Thoracic aorta (tissue), 2 donors: ENCODE data around the gene BPIFB4. TPM values are rescaled to one million over a fixed set of nuclear protein-coding genes. Genes with fewer than 3 reads are reported as not detected.

Source experiments
- ATAC-seq: fragments of 150-250 bp; one replicate; pipeline ENCODE4 v1.8.0; 2017; ENCODE audit warnings: low read depth; ENCODE audit not compliant: insufficient number of reproducible peaks, low FRiP score
- DNase-seq: peaks from one replicate; pipeline ENCODE4 v3.0.0-alpha.2; 2020; ENCODE audit warnings: low spot score
- H3K27ac ChIP-seq, 2 donors: fragments of 200-600 bp; sonication (generic); 1 replicate in 1 of 2; 2 replicates in 1 of 2; pipeline ENCODE4 v1.5.1; 2016; ENCODE audit warnings: mild to moderate bottlenecking in 2 of 2, moderate library complexity in 2 of 2
- H3K27me3 ChIP-seq: fragments of 200-600 bp; sonication (generic); replicated peaks from 2 replicates; pipeline ENCODE4 v1.6.0; 2016; ENCODE audit warnings: mild to moderate bottlenecking; ENCODE audit not compliant: insufficient read depth
- H3K36me3 ChIP-seq: fragments of 200-600 bp; sonication (generic); one replicate; pipeline ENCODE4 v1.5.1; 2016
- H3K4me1 ChIP-seq, 2 donors: fragments of 200-600 bp; sonication (generic); 1 replicate in 1 of 2; 2 replicates in 1 of 2; pipeline versions ENCODE4 v1.5.1 to v1.6.0; 2016; ENCODE audit warnings: low read depth in 2 of 2, mild to moderate bottlenecking in 1 of 2; ENCODE audit not compliant: control insufficient read depth in 1 of 2
- H3K4me3 ChIP-seq: fragments of 200-600 bp; sonication (generic); 2 replicates; pipeline ENCODE4 v1.5.1; 2016; ENCODE audit warnings: mild to moderate bottlenecking
- H3K9me3 ChIP-seq: fragments of 200-600 bp; sonication (generic); 2 replicates; pipeline ENCODE4 v1.5.1; 2016
- CTCF ChIP-seq: fragments of 200-600 bp; sonication (generic); IDR thresholded peaks from one replicate; pipeline ENCODE4 v1.5.1; 2019; ENCODE audit warnings: antibody characterized with exemption
- total RNA-seq, 2 donors: library from RNA; depleted of rRNA; stranded (reverse); fragments of >200 nt; gene quantifications; one replicate each; pipeline versions ENCODE4 v1.1.0 to v1.2.3, GENCODE V29; 2016

BPIFB4 gene
- total RNA-seq, 2 donors from 2014 or later: not detected

- Histone ChIP-seq H3K4me1 (no peaks in the 10 kb centered on the region), H3K36me3 (no peaks in the 10 kb centered on the region), H3K4me3 (no peak overlapping the region), H3K27ac (no peak overlapping the region), H3K9me3 (no peaks in the 10 kb centered on the region), H3K27me3 (no peaks in the 10 kb centered on the region)
- no peak for TF ChIP-seq CTCF
- DNase-seq (no peak), ATAC-seq (no peak)
These were observed 54.0 kb downstream of the BPIFB4 start for GRCh38 chr20:33133373-33133941.

GRCh38 chr20:33137195-33137594 lies 57.8 kb downstream of the BPIFB4 start:
- Histone ChIP-seq H3K9me3 (no peaks in the 10 kb centered on the region), H3K27ac (no peak overlapping the region), H3K36me3 (no peaks in the 10 kb centered on the region), H3K4me3 (no peak overlapping the region), H3K27me3 (no peaks in the 10 kb centered on the region), H3K4me1 (no peaks in the 10 kb centered on the region)
- no peak for ATAC-seq
- no peak for TF ChIP-seq CTCF
- DNase-seq: no peak

GRCh38 chr20:33139467-33139866 lies 60.0 kb downstream of the BPIFB4 start:
- Histone ChIP-seq H3K27ac (no peak overlapping the region), H3K4me1 (no peaks in the 10 kb centered on the region), H3K36me3 (no peaks in the 10 kb centered on the region), H3K9me3 (no peaks in the 10 kb centered on the region), H3K27me3 (no peaks in the 10 kb centered on the region), H3K4me3 (no peak overlapping the region)
- ATAC-seq: no peak
- TF ChIP-seq CTCF: no peak
- no peak for DNase-seq

GRCh38 chr20:33145521-33145920 lies 66.1 kb downstream of the BPIFB4 start:
- Histone ChIP-seq H3K27me3 (no peaks in the 10 kb centered on the region), H3K36me3 (no peaks in the 10 kb centered on the region), H3K4me1 (no peaks in the 10 kb centered on the region), H3K27ac (no peak overlapping the region), H3K9me3 (no peaks in the 10 kb centered on the region), H3K4me3 (no peak overlapping the region)
- DNase-seq (no peak), ATAC-seq (no peak)
- TF ChIP-seq CTCF: no peak

GRCh38 chr20:33147299-33147698 lies 67.9 kb downstream of the BPIFB4 start:
- Histone ChIP-seq H3K36me3 (no peaks in the 10 kb centered on the region), H3K9me3 (no peaks in the 10 kb centered on the region), H3K27ac (no peak overlapping the region), H3K4me1 (no peaks in the 10 kb centered on the region), H3K4me3 (no peak overlapping the region), H3K27me3 (no peaks in the 10 kb centered on the region)
- ATAC-seq (no peak), DNase-seq (no peak)
- no peak for TF ChIP-seq CTCF
